GM12875 (cell line): ENCODE results near the gene TRAF3.

Experiments
- H3K4me3 ChIP-seq: one replicate; pipeline ENCODE4 v1.5.1; 2011; ENCODE audit warnings: low read depth, low read length, control low read depth
- CTCF ChIP-seq: IDR thresholded peaks from 2 replicates; pipeline ENCODE4 v1.5.1; 2011; ENCODE audit warnings: low read depth, mild to moderate bottlenecking, control low read depth, inconsistent platforms, low read length, moderate library complexity, borderline replicate concordance; ENCODE audit not compliant: insufficient read depth

The TRAF3 gene

DNA sequence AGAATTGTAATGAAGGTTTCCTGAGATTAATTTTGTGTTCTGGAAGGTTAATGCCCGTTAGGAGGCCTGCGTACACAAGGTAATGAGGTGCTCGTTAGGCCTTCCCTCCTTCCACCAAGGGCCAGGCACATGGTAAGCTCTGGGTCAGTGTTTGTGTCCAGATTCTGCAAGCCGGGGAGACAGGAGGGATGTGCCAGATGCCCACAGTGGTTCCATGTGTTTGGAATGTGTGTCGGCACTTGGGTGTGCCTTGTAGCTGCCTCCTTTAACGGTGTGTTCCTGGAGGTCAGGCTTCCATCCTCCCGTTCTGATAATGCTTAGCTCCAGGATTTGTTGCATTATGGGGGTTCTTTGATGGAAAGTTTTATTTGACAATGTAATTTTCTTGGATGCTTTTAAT lies 5.7 kb downstream of the TRAF3 start:
- no peak for TF ChIP-seq CTCF
- peak overlapping the region; percentile 19 for H3K4me3 ChIP-seq

GRCh38 chr14:102784892-102785594 lies 7.8 kb downstream of the TRAF3 start:
- peak overlapping the region; percentile 27 for H3K4me3 ChIP-seq
- no peak for TF ChIP-seq CTCF

- no peak overlapping the region for H3K4me3 ChIP-seq
- TF ChIP-seq CTCF: no peak
Measured at GRCh38 chr14:102785595-102785963, 8.3 kb downstream of the TRAF3 start.

DNA sequence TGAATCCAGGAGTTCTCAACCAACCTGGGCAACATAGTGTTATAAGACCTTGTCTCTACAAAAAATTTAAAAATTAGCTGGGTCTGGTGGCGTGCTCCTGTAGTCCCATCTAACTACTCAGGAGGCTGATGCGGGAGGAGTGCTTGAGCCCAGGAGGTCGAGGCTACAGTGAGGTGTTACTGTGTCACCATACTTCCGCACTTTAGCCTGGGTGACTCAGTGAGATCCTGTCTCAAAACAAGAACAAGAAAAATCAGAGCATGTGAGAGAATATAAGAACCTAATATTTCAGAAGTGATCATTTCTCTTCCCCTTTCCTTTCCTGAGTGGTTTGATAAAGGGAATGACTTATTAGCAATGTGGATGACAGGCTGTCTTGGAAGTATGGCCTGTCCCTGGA lies 9.5 kb downstream of the TRAF3 start:
- no peak overlapping the region for H3K4me3 ChIP-seq
- TF ChIP-seq CTCF: no peak

- H3K4me3 ChIP-seq: no peak overlapping the region
- TF ChIP-seq CTCF: no peak
Measured at GRCh38 chr14:102789349-102789748, 12.1 kb downstream of the TRAF3 start.

GRCh38 chr14:102793531-102794328 lies 16.5 kb downstream of the TRAF3 start:
- TF ChIP-seq CTCF: no peak
- no peak overlapping the region for H3K4me3 ChIP-seq
